ENCODE results near the gene SLC16A12. TPM values are rescaled to one million over a fixed set of nuclear protein-coding genes. Genes with fewer than 3 reads are reported as not detected.

The SLC16A12 gene
- total and polyA plus RNA-seq, 2 experiments from 2014 or later, result 5.7 to 5.9 TPM

- H3K79me2 ChIP-seq, result no peaks in the 10 kb centered on the region
- H3K4me3 ChIP-seq, result no peak overlapping the region
- no peak overlapping the region for H3K4me2 ChIP-seq
- no peak for TF ChIP-seq EZH2 (IDR thresholded peaks at IDR 0.05; ENCODE audit: borderline replicate concordance)
- TF ChIP-seq, protein P1, sequence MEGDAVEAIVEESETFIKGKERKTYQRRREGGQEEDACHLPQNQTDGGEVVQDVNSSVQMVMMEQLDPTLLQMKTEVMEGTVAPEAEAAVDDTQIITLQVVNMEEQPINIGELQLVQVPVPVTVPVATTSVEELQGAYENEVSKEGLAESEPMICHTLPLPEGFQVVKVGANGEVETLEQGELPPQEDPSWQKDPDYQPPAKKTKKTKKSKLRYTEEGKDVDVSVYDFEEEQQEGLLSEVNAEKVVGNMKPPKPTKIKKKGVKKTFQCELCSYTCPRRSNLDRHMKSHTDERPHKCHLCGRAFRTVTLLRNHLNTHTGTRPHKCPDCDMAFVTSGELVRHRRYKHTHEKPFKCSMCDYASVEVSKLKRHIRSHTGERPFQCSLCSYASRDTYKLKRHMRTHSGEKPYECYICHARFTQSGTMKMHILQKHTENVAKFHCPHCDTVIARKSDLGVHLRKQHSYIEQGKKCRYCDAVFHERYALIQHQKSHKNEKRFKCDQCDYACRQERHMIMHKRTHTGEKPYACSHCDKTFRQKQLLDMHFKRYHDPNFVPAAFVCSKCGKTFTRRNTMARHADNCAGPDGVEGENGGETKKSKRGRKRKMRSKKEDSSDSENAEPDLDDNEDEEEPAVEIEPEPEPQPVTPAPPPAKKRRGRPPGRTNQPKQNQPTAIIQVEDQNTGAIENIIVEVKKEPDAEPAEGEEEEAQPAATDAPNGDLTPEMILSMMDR (IDR thresholded peaks at IDR 0.05; ENCODE audit: poor library complexity), result no peak
- TF ChIP-seq EZH2phosphoT487 (IDR thresholded peaks at IDR 0.05; ENCODE audit: low read depth, severe bottlenecking, unreplicated experiment), result no peak
- no peaks in the 10 kb centered on the region for H3K4me1 ChIP-seq (ENCODE audit: insufficient read depth)
- no peak overlapping the region for H2AFZ ChIP-seq
- H3K36me3 ChIP-seq (replicated peaks; ENCODE audit: insufficient read depth, low read depth), result no peaks in the 10 kb centered on the region
- no peaks in the 10 kb centered on the region for H4K20me1 ChIP-seq (ENCODE audit: insufficient read depth, poor library complexity, severe bottlenecking)
- H3K9me3 ChIP-seq (ENCODE audit: low read depth), result no peaks in the 10 kb centered on the region
- H3K27ac ChIP-seq, result no peak overlapping the region
- no peaks in the 10 kb centered on the region for H3K9me2 ChIP-seq (replicated peaks; ENCODE audit: insufficient read depth)
- 82% methylated on average over 4 of the region's 4 CpGs for WGBS (ENCODE audit: low lambda C conversion rate, missing lambda C conversion rate)
- H3K27me3 ChIP-seq, result peaks cover 12% of the 10 kb centered on the region
- DNase-seq (ENCODE audit: low spot score), result no peak
Measured at GRCh38 chr10:89540420-89540949, 5.1 kb upstream of the SLC16A12 start.

- Histone ChIP-seq H3K79me2 (no peaks in the 10 kb centered on the region), H3K4me2 (no peak overlapping the region), H3K4me3 (no peak overlapping the region), H3K27ac (no peak overlapping the region), H4K20me1 (ENCODE audit: insufficient read depth, poor library complexity, severe bottlenecking) (no peaks in the 10 kb centered on the region), H3K36me3 (replicated peaks; ENCODE audit: insufficient read depth, low read depth) (no peaks in the 10 kb centered on the region), H3K4me1 (ENCODE audit: insufficient read depth) (peaks cover 13% of the 10 kb centered on the region), H3K9me2 (replicated peaks; ENCODE audit: insufficient read depth) (no peaks in the 10 kb centered on the region), H3K9me3 (ENCODE audit: low read depth) (no peaks in the 10 kb centered on the region), H3K27me3 (peaks cover 42% of the 10 kb centered on the region), H2AFZ (no peak overlapping the region)
- DNase-seq (ENCODE audit: low spot score), result no peak
- WGBS (ENCODE audit: low lambda C conversion rate, missing lambda C conversion rate), result 55% methylated on average over 1 of the region's 1 CpG
- TF ChIP-seq, protein P1 (IDR thresholded peaks at IDR 0.05; ENCODE audit: poor library complexity), result no peak
- TF ChIP-seq EZH2 (IDR thresholded peaks at IDR 0.05; ENCODE audit: borderline replicate concordance), result no peak
- no peak for TF ChIP-seq EZH2phosphoT487 (IDR thresholded peaks at IDR 0.05; ENCODE audit: low read depth, severe bottlenecking, unreplicated experiment)
Measured at GRCh38 chr10:89537364-89537763, 2.0 kb upstream of the SLC16A12 start.

- H4K20me1 ChIP-seq (ENCODE audit: insufficient read depth, poor library complexity, severe bottlenecking), result no peaks in the 10 kb centered on the region
- peak overlapping the region; percentile 56 for H2AFZ ChIP-seq
- no peaks in the 10 kb centered on the region for H3K79me2 ChIP-seq
- no peak for DNase-seq (ENCODE audit: low spot score)
- 12% methylated on average over 16 of the region's 16 CpGs for WGBS (ENCODE audit: low lambda C conversion rate, missing lambda C conversion rate)
- no peaks in the 10 kb centered on the region for H3K9me3 ChIP-seq (ENCODE audit: low read depth)
- H3K27ac ChIP-seq, result no peak overlapping the region
- peak overlapping the region; percentile 99 for H3K4me2 ChIP-seq
- H3K9me2 ChIP-seq (replicated peaks; ENCODE audit: insufficient read depth), result no peaks in the 10 kb centered on the region
- H3K4me3 ChIP-seq, result peak overlapping the region; percentile 32
- H3K4me1 ChIP-seq (ENCODE audit: insufficient read depth), result peaks cover 13% of the 10 kb centered on the region
- TF ChIP-seq, protein P1 (IDR thresholded peaks at IDR 0.05; ENCODE audit: poor library complexity), result no peak
- no peak for TF ChIP-seq EZH2 (IDR thresholded peaks at IDR 0.05; ENCODE audit: borderline replicate concordance)
- TF ChIP-seq EZH2phosphoT487 (IDR thresholded peaks at IDR 0.05; ENCODE audit: low read depth, severe bottlenecking, unreplicated experiment), result no peak
- H3K36me3 ChIP-seq (replicated peaks; ENCODE audit: insufficient read depth, low read depth), result no peaks in the 10 kb centered on the region
- H3K27me3 ChIP-seq, result peaks cover 53% of the 10 kb centered on the region
Measured at GRCh38 chr10:89536013-89536354, 590 bp upstream of the SLC16A12 start.

DNA sequence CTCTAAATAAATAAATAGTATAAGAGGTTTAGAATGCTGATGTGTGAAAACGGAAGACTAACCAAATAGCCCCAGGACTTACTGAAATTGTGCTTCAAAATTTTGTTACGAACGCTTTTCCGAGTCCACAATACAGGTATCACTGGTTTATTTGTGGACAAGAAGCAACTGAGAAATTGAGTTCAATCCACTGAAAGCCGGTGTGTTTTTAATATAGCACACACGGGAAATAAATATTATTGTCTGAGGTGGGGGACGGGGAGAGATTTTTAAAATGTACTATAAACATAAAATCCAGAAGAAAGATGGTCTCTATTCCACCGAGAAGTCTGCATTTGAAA is 598 bp downstream of the SLC16A12 start:
- Histone ChIP-seq H3K9me2 (replicated peaks; ENCODE audit: insufficient read depth) (no peaks in the 10 kb centered on the region), H4K20me1 (ENCODE audit: insufficient read depth, poor library complexity, severe bottlenecking) (no peaks in the 10 kb centered on the region), H3K4me2 (peak overlapping the region; percentile 99), H3K79me2 (no peaks in the 10 kb centered on the region), H3K36me3 (replicated peaks; ENCODE audit: insufficient read depth, low read depth) (no peaks in the 10 kb centered on the region), H3K4me1 (ENCODE audit: insufficient read depth) (peaks cover 13% of the 10 kb centered on the region), H3K4me3 (peak overlapping the region; percentile 32), H3K9me3 (ENCODE audit: low read depth) (no peaks in the 10 kb centered on the region), H3K27ac (no peak overlapping the region), H2AFZ (peak overlapping the region; percentile 56), H3K27me3 (peaks cover 53% of the 10 kb centered on the region)
- DNase-seq (ENCODE audit: low spot score), result no peak
- peak; percentile 73 for TF ChIP-seq EZH2phosphoT487 (IDR thresholded peaks at IDR 0.05; ENCODE audit: low read depth, severe bottlenecking, unreplicated experiment)
- TF ChIP-seq EZH2 (IDR thresholded peaks at IDR 0.05; ENCODE audit: borderline replicate concordance), result peak; percentile 62
- TF ChIP-seq, protein P1 (IDR thresholded peaks at IDR 0.05; ENCODE audit: poor library complexity), result no peak
- WGBS (ENCODE audit: low lambda C conversion rate, missing lambda C conversion rate), result 7% methylated on average over 8 of the region's 8 CpGs

Measured in hepatocyte (in vitro differentiated cells).